HepG2 (cell line): ENCODE measurements around the gene PHIP. TPM values are rescaled to one million over a fixed set of nuclear protein-coding genes. Genes with fewer than 3 reads are reported as not detected.

Experiments
- MAFK ChIP-seq, 2 experiments: IDR thresholded peaks in 1 of 2; conservative IDR thresholded peaks in 1 of 2; 2 replicates each; pipeline ENCODE4 v1.6.1; 2011; ENCODE audit warnings: improper control_type of control experiment in 2 of 2, low read length in 2 of 2
- STAG1 ChIP-seq: sonication (generic); formaldehyde crosslinking; IDR thresholded peaks from 2 replicates; pipeline ENCODE4 v1.4.0; 2020; ENCODE audit warnings: missing genetic modification reagents
- ZNF205 ChIP-seq: IDR thresholded peaks from 2 replicates; pipeline ENCODE4 v1.6.1; 2018; ENCODE audit warnings: missing biosample characterization, missing genetic modification reagents
- ZNF34 ChIP-seq: sonication (generic); formaldehyde crosslinking; IDR thresholded peaks from 2 replicates; pipeline ENCODE4 v1.4.0; 2020; ENCODE audit warnings: mild to moderate bottlenecking, missing genetic modification reagents, borderline replicate concordance
- ZNF589 ChIP-seq: sonication (generic); formaldehyde crosslinking; conservative IDR thresholded peaks from 2 replicates; pipeline ENCODE4 v1.8.0; 2022; ENCODE audit warnings: mild to moderate bottlenecking, moderate library complexity, missing genetic modification reagents
- ZSCAN20 ChIP-seq: sonication (generic); formaldehyde crosslinking; IDR thresholded peaks from 2 replicates; pipeline ENCODE4 v1.4.0; 2020; ENCODE audit warnings: missing genetic modification reagents, mild to moderate bottlenecking, borderline replicate concordance
- polyA plus RNA-seq, 8 experiments: library from polyadenylated mRNA; depleted of rRNA in 3 of 8; stranded (reverse) in 7 of 8; unstranded in 1 of 8; fragments of >200 nt; fragmentation: Illumina TruSeq in 4 of 8; extraction: Trizol in 4 of 8; gene quantifications; 2 replicates each; pipeline versions ENCODE4 v1.2.1 to v1.2.3, GENCODE V29; 2011 to 2016; ENCODE audit warnings: low read depth in 4 of 8, missing spikeins in 1 of 8, mixed read lengths in 1 of 8; ENCODE audit not compliant: insufficient read depth in 1 of 8
- total RNA-seq, 5 experiments: library from RNA; depleted of rRNA; stranded (reverse); fragments of >200 nt; fragmentation: Illumina TruSeq; extraction: Trizol; gene quantifications; 2 replicates each; pipeline ENCODE4 v1.2.3, GENCODE V29; 2016; ENCODE audit warnings: low read depth in 1 of 5
- TF ChIP-seq, protein P1 (sequence below): IDR thresholded peaks from 2 replicates; pipeline ENCODE4 v1.6.1; 2016
- TF ChIP-seq, protein P2 (sequence below): IDR thresholded peaks from 2 replicates; pipeline ENCODE4 v1.6.1; 2016; ENCODE audit warnings: mild to moderate bottlenecking, missing biosample characterization, missing genetic modification reagents
- TF ChIP-seq, protein P3 (sequence below), 2 experiments: sonication (generic) in 1 of 2; formaldehyde crosslinking in 1 of 2; IDR thresholded peaks; 2 replicates each; pipeline versions ENCODE4 v1.4.0 to v1.6.1; 2016 to 2020; ENCODE audit warnings: borderline replicate concordance in 1 of 2, low read depth in 1 of 2, mild to moderate bottlenecking in 1 of 2, missing genetic modification reagents in 1 of 2
- TF ChIP-seq, protein P4 (sequence below): sonication (generic); formaldehyde crosslinking; IDR thresholded peaks from 2 replicates; pipeline ENCODE4 v1.4.0; 2020; ENCODE audit warnings: missing genetic modification reagents, borderline replicate concordance
- TF ChIP-seq, protein P5 (sequence below): sonication (generic); formaldehyde crosslinking; IDR thresholded peaks from 2 replicates; pipeline ENCODE4 v1.5.0; 2020; ENCODE audit warnings: mild to moderate bottlenecking, missing genetic modification reagents, borderline replicate concordance

Gene PHIP
- total and polyA plus RNA-seq, 2 of the 13 experiments (the other 11 are each of a cell fraction or from before 2014, with no cell fraction given), result 6.5 to 23.5 TPM

DNA sequence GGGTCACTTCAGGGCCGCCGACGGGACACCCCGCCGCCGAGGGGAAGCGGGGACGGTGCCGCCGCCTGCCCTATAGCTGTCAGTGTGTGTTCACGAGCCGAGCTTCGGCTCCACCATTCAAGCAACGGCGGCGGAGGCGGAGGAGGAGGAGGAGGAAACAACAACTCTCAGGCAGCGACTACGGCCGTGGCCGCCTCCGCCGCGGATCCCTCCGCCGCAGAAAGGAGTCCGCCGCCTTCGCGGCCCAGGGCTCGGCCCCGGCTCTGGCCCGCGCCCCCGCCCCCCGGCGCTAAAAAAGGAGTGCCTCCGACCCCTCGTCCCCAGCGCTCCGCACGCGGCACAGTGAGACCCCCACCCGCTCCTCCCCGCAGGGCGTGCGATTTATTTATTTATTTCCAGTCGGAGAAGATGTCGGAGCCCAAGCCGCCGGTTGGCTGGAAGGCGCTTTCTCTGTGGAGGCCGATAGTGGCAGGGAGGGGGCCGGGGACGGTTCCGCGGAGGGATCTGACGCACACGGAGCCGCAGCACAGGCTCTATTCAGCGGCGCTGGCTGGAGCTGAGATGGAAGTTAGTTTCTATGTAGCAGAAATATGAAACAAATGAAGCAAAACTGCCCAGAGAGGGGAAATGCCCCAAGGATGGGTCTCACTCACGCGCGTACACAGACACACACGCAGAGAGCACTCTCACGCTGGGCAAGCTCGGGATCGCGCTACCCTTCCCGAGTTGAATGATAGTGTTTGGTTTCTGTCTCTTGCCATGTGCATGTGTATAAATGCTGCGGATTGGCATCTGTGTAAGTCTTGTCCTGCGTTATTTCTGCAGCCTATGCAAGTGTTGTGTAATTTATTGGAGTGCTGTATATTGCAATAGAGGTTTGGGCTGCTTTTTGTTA, at the start of gene PHIP (continued):
- TF ChIP-seq ZNF34 (no peak), ZNF589 (CRISPR knock-in tag) (no peak), ZSCAN20 (CRISPR knock-in tag) (peak; percentile 47; the same call in 1 of the 2 replicates), MAFK (conservative IDR thresholded peaks at IDR 0.05 in 1 of 2, IDR thresholded peaks at IDR 0.05 in 1 of 2; ENCODE audit: low read length in 2 of 2) (no peak), STAG1 (CRISPR knock-in tag) (no peak; the same call in 1 of the 2 replicates), ZNF205 (CRISPR knock-in tag) (peak; percentile 82)
- TF ChIP-seq, protein P1, sequence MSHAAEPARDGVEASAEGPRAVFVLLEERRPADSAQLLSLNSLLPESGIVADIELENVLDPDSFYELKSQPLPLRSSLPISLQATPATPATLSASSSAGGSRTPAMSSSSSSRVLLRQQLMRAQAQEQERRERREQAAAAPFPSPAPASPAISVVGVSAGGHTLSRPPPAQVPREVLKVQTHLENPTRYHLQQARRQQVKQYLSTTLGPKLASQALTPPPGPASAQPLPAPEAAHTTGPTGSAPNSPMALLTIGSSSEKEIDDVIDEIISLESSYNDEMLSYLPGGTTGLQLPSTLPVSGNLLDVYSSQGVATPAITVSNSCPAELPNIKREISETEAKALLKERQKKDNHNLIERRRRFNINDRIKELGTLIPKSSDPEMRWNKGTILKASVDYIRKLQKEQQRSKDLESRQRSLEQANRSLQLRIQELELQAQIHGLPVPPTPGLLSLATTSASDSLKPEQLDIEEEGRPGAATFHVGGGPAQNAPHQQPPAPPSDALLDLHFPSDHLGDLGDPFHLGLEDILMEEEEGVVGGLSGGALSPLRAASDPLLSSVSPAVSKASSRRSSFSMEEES (CRISPR knock-in tag), result no peak; the same call in 1 of the 2 replicates
- TF ChIP-seq, protein P2, sequence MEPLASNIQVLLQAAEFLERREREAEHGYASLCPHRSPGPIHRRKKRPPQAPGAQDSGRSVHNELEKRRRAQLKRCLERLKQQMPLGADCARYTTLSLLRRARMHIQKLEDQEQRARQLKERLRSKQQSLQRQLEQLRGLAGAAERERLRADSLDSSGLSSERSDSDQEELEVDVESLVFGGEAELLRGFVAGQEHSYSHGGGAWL (CRISPR knock-in tag), result peak; percentile 31; the same call in 1 of the 2 replicates
- TF ChIP-seq, protein P3, sequence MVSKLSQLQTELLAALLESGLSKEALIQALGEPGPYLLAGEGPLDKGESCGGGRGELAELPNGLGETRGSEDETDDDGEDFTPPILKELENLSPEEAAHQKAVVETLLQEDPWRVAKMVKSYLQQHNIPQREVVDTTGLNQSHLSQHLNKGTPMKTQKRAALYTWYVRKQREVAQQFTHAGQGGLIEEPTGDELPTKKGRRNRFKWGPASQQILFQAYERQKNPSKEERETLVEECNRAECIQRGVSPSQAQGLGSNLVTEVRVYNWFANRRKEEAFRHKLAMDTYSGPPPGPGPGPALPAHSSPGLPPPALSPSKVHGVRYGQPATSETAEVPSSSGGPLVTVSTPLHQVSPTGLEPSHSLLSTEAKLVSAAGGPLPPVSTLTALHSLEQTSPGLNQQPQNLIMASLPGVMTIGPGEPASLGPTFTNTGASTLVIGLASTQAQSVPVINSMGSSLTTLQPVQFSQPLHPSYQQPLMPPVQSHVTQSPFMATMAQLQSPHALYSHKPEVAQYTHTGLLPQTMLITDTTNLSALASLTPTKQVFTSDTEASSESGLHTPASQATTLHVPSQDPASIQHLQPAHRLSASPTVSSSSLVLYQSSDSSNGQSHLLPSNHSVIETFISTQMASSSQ (IDR thresholded peaks at IDR 0.05; ENCODE audit: low read depth), result 0 out of 2 replicates have a peak, but pooled peaks have one; percentile 36
- TF ChIP-seq, protein P3 (CRISPR knock-in tag; IDR thresholded peaks at IDR 0.05; ENCODE audit: borderline replicate concordance), result peak; percentile 51; the same call in 1 of the 2 replicates
- TF ChIP-seq, protein P4, sequence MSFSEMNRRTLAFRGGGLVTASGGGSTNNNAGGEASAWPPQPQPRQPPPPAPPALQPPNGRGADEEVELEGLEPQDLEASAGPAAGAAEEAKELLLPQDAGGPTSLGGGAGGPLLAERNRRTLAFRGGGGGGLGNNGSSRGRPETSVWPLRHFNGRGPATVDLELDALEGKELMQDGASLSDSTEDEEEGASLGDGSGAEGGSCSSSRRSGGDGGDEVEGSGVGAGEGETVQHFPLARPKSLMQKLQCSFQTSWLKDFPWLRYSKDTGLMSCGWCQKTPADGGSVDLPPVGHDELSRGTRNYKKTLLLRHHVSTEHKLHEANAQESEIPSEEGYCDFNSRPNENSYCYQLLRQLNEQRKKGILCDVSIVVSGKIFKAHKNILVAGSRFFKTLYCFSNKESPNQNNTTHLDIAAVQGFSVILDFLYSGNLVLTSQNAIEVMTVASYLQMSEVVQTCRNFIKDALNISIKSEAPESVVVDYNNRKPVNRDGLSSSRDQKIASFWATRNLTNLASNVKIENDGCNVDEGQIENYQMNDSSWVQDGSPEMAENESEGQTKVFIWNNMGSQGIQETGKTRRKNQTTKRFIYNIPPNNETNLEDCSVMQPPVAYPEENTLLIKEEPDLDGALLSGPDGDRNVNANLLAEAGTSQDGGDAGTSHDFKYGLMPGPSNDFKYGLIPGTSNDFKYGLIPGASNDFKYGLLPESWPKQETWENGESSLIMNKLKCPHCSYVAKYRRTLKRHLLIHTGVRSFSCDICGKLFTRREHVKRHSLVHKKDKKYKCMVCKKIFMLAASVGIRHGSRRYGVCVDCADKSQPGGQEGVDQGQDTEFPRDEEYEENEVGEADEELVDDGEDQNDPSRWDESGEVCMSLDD (CRISPR knock-in tag), result no peak
- TF ChIP-seq, protein P5, sequence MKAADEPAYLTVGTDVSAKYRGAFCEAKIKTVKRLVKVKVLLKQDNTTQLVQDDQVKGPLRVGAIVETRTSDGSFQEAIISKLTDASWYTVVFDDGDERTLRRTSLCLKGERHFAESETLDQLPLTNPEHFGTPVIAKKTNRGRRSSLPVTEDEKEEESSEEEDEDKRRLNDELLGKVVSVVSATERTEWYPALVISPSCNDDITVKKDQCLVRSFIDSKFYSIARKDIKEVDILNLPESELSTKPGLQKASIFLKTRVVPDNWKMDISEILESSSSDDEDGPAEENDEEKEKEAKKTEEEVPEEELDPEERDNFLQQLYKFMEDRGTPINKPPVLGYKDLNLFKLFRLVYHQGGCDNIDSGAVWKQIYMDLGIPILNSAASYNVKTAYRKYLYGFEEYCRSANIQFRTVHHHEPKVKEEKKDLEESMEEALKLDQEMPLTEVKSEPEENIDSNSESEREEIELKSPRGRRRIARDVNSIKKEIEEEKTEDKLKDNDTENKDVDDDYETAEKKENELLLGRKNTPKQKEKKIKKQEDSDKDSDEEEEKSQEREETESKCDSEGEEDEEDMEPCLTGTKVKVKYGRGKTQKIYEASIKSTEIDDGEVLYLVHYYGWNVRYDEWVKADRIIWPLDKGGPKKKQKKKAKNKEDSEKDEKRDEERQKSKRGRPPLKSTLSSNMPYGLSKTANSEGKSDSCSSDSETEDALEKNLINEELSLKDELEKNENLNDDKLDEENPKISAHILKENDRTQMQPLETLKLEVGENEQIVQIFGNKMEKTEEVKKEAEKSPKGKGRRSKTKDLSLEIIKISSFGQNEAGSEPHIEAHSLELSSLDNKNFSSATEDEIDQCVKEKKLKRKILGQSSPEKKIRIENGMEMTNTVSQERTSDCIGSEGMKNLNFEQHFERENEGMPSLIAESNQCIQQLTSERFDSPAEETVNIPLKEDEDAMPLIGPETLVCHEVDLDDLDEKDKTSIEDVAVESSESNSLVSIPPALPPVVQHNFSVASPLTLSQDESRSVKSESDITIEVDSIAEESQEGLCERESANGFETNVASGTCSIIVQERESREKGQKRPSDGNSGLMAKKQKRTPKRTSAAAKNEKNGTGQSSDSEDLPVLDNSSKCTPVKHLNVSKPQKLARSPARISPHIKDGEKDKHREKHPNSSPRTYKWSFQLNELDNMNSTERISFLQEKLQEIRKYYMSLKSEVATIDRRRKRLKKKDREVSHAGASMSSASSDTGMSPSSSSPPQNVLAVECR, result peak; percentile 91; the same call in 1 of the 2 replicates
